K562 (cell line): ENCODE data around the gene PKD1L1. TPM values are rescaled to one million over a fixed set of nuclear protein-coding genes. Genes with fewer than 3 reads are reported as not detected.

Experiments used
- ATAC-seq: fragments of 200-7000 bp; cut with Tn5 transposase; 3 replicates; pipeline ENCODE4 v1.9.1; 2020; ENCODE audit warnings: moderate library complexity
- BruUV-seq: library from RNA; stranded (reverse); fragments of 400-500 nt; replicated peaks from 2 replicates; lab custom pipeline; 2021; lab: Mats Ljungman, UMichigan
- CTCF ChIA-PET: fragments of 300-600 bp; formaldehyde crosslinking; extraction: SDS; loops from one replicate; lab custom pipeline; 2021; ENCODE audit warnings: low intra/inter-chr PET ratio; lab: Yijun Ruan, JAX
- POLR2A ChIA-PET: fragments of 300-600, 350-650 bp; sonication (Branson Sonifier 250); formaldehyde crosslinking; extraction: SDS; loops from one replicate; lab custom pipeline; 2021; ENCODE audit warnings: antibody characterized with exemption, inconsistent platforms; lab: Yijun Ruan, JAX
- DNase-seq, 4 experiments: peaks; one replicate each; pipeline versions ENCODE4 v3.0.0 to v3.0.0-alpha.2; 2011 to 2018; ENCODE audit warnings: low spot score in 3 of 4, mixed read lengths in 3 of 4; ENCODE audit errors: extremely low read depth in 1 of 4
- FAIRE-seq: peaks from 2 replicates; lab custom pipeline; 2011; peaks lifted over from hg19 to GRCh38; lab: Jason Lieb, UNC
- H2AFZ ChIP-seq: 2 replicates; pipeline ENCODE4 v1.6.0; 2011; ENCODE audit warnings: low read depth, low read length, control low read depth, inconsistent platforms
- H3K27ac ChIP-seq: fragments of 200-600 bp; 3 replicates; pipeline ENCODE4 v1.8.0; 2011; ENCODE audit warnings: low read depth, mild to moderate bottlenecking, control low read depth, inconsistent platforms, low read length, moderate library complexity, mixed read lengths; ENCODE audit errors: extremely low read depth
- H3K27me3 ChIP-seq, 2 experiments: fragments of 300-600 bp in 1 of 2; 2 replicates in 1 of 2; 3 replicates in 1 of 2; pipeline versions ENCODE4 v1.6.0 to v1.8.0; 2011; ENCODE audit warnings: inconsistent platforms in 2 of 2, low read length in 2 of 2, mild to moderate bottlenecking in 1 of 2, mixed read lengths in 1 of 2, moderate library complexity in 1 of 2; ENCODE audit not compliant: control insufficient read depth in 2 of 2, insufficient read depth in 2 of 2
- H3K36me3 ChIP-seq: fragments of 300-600 bp; 3 replicates; pipeline ENCODE4 v1.8.0; 2011; ENCODE audit warnings: mild to moderate bottlenecking, low read length, inconsistent platforms; ENCODE audit not compliant: control insufficient read depth, insufficient read depth
- H3K4me1 ChIP-seq, 2 experiments: fragments of 200-600 bp in 1 of 2; replicated peaks in 1 of 2; 2 replicates in 1 of 2; 3 replicates in 1 of 2; pipeline versions ENCODE4 v1.5.1 to v1.8.0; 2011; ENCODE audit warnings: inconsistent platforms in 2 of 2, low read length in 2 of 2, mild to moderate bottlenecking in 1 of 2, mixed read lengths in 1 of 2, moderate library complexity in 1 of 2; ENCODE audit not compliant: control insufficient read depth in 2 of 2, insufficient read depth in 2 of 2
- H3K4me2 ChIP-seq: 2 replicates; pipeline ENCODE4 v1.6.1; 2011; ENCODE audit warnings: low read length, control low read depth, inconsistent platforms, mixed read lengths; ENCODE audit not compliant: insufficient read depth
- H3K4me3 ChIP-seq: fragments of 200-600 bp; sonication (generic), shearing (Covaris generic); 2 replicates; pipeline ENCODE4 v1.5.1; 2016; ENCODE audit warnings: control low read depth, inconsistent platforms
- H3K79me2 ChIP-seq: fragments of 200-600 bp; 3 replicates; pipeline ENCODE4 v1.8.0; 2011; ENCODE audit warnings: low read length, inconsistent platforms; ENCODE audit not compliant: control insufficient read depth, insufficient read depth
- H3K9ac ChIP-seq, 2 experiments: 2 replicates each; pipeline versions ENCODE4 v1.6.0 to v1.6.1; 2011; ENCODE audit warnings: low read depth in 2 of 2, low read length in 2 of 2, control low read depth in 1 of 2, inconsistent platforms in 1 of 2, mild to moderate bottlenecking in 1 of 2, mixed read lengths in 1 of 2; ENCODE audit not compliant: insufficient read depth in 1 of 2
- H3K9me1 ChIP-seq: one replicate; pipeline ENCODE4 v1.6.0; 2011; ENCODE audit warnings: inconsistent platforms, mild to moderate bottlenecking, low read length, moderate library complexity; ENCODE audit not compliant: control insufficient read depth, insufficient read depth
- H3K9me3 ChIP-seq: replicated peaks from 2 replicates; pipeline ENCODE4 v1.5.1; 2011; ENCODE audit warnings: low read depth, low read length, inconsistent platforms; ENCODE audit not compliant: control insufficient read depth, insufficient read depth
- H4K20me1 ChIP-seq: replicated peaks from 2 replicates; pipeline ENCODE4 v1.6.1; 2011; ENCODE audit warnings: low read length, inconsistent platforms, mixed read lengths; ENCODE audit not compliant: control insufficient read depth, insufficient read depth
- ARHGAP35 ChIP-seq: fragments of 450-650 bp; IDR thresholded peaks from 2 replicates; pipeline ENCODE4 v1.6.1; 2018; ENCODE audit not compliant: partially characterized antibody
- CREM ChIP-seq: IDR thresholded peaks from 2 replicates; pipeline ENCODE4 v1.6.1; 2014; ENCODE audit warnings: antibody characterized with exemption, low read depth
- CTCFL ChIP-seq: IDR thresholded peaks from 2 replicates; pipeline ENCODE4 v1.6.1; 2011; ENCODE audit warnings: borderline replicate concordance, low read depth, mild to moderate bottlenecking, moderate library complexity, low read length; ENCODE audit not compliant: insufficient read depth, poor library complexity, severe bottlenecking
- HDAC3 ChIP-seq: fragments of 450-650 bp; IDR thresholded peaks from 2 replicates; pipeline ENCODE4 v1.6.1; 2018; ENCODE audit warnings: borderline replicate concordance, mild to moderate bottlenecking, moderate library complexity; ENCODE audit not compliant: partially characterized antibody
- HMGN3 ChIP-seq: IDR thresholded peaks from 2 replicates; pipeline ENCODE4 v1.6.1; 2011; ENCODE audit warnings: borderline replicate concordance, low read depth, mild to moderate bottlenecking, mixed read lengths, low read length; ENCODE audit not compliant: insufficient read length; ENCODE audit errors: extremely low read depth
- JUN ChIP-seq, 2 experiments: sonication (generic) in 1 of 2; formaldehyde crosslinking in 1 of 2; IDR thresholded peaks; 2 replicates each; pipeline versions ENCODE4 v1.6.1 to v1.8.0; 2012 to 2022; ENCODE audit warnings: borderline replicate concordance in 2 of 2, mild to moderate bottlenecking in 2 of 2, improper control_type of control experiment in 1 of 2, low read depth in 1 of 2, low read length in 1 of 2, missing genetic modification reagents in 1 of 2
- KLF16 ChIP-seq: IDR thresholded peaks from 2 replicates; pipeline ENCODE4 v1.6.1; 2016; ENCODE audit warnings: antibody characterized with exemption
- L3MBTL2 ChIP-seq: fragments of 450-650 bp; IDR thresholded peaks from 2 replicates; pipeline ENCODE4 v1.6.1; 2016; ENCODE audit warnings: mild to moderate bottlenecking, moderate library complexity
- NR2C2 ChIP-seq, 2 experiments: fragments of 200-800 bp in 1 of 2; sonication (Bioruptor generic) in 1 of 2; sonication (generic) in 1 of 2; formaldehyde crosslinking in 1 of 2; IDR thresholded peaks; 2 replicates each; pipeline versions ENCODE4 v1.6.1 to v1.8.0; 2016 to 2022; ENCODE audit warnings: mild to moderate bottlenecking in 1 of 2, missing compliant biosample characterization in 1 of 2, missing genetic modification characterization in 1 of 2, missing genetic modification reagents in 1 of 2
- PHF21A ChIP-seq: fragments of 450-650 bp; IDR thresholded peaks from 2 replicates; pipeline ENCODE4 v1.6.1; 2017; ENCODE audit warnings: low read depth, borderline replicate concordance
- TEAD2 ChIP-seq: fragments of 450-650 bp; IDR thresholded peaks from 2 replicates; pipeline ENCODE4 v1.6.1; 2016; ENCODE audit warnings: missing genetic modification characterization, control low read depth, missing compliant biosample characterization
- TFAP4 ChIP-seq: sonication (generic); formaldehyde crosslinking; IDR thresholded peaks from 2 replicates; pipeline ENCODE4 v1.8.0; 2022; ENCODE audit warnings: missing genetic modification reagents, mild to moderate bottlenecking, moderate library complexity, borderline replicate concordance
- ZFP1 ChIP-seq: fragments of 450-650 bp; formaldehyde crosslinking; IDR thresholded peaks from 2 replicates; pipeline ENCODE4 v1.4.0; 2020; ENCODE audit warnings: mild to moderate bottlenecking, mixed read lengths
- ZNF780A ChIP-seq: fragments of 250-450 bp; sonication (Bioruptor Pico); IDR thresholded peaks from 2 replicates; pipeline ENCODE4 v1.5.0; 2021; ENCODE audit warnings: mild to moderate bottlenecking
- WGBS: fragments of 100-300 bp; shearing (Covaris generic); methylation state at CpG from one replicate; pipeline ENCODE4 v1.1.6; 2016; ENCODE audit warnings: low coverage, mixed read lengths; ENCODE audit not compliant: insufficient coverage; ENCODE audit errors: missing lambda C conversion rate; 5-methylcytosine and 5-hydroxymethylcytosine counted together
- in situ Hi-C: fragments of 300-500 bp; cut with MboI; formaldehyde crosslinking; loops from 4 replicates; pipeline ENCODE4 v1.15.0; 2018; ENCODE audit warnings: inconsistent platforms, mixed read lengths
- intact Hi-C: fragments of 100-400 bp; cut with micrococcal nuclease; formaldehyde crosslinking; loops from 2 replicates; pipeline ENCODE4 v1.14.2; 2022
- polyA plus RNA-seq, 8 experiments: library from polyadenylated mRNA; depleted of rRNA in 4 of 8; stranded (reverse) in 5 of 8; unstranded in 3 of 8; fragments of >200 nt; fragmentation: Nextera tagmentation in 2 of 8; fragmentation: Illumina TruSeq in 1 of 8; extraction: Ambion mirVana in 2 of 8; extraction: Trizol in 1 of 8; gene quantifications; 2 replicates each; pipeline versions ENCODE4 v1.2.1 to v1.2.3, GENCODE V29; 2011 to 2014; ENCODE audit warnings: inconsistent platforms in 1 of 8, missing spikeins in 1 of 8
- total RNA-seq, 7 experiments: library from RNA; depleted of rRNA in 6 of 7; stranded (reverse); fragments of >200 nt in 6 of 7; fragmentation: Illumina TruSeq in 2 of 7; extraction: Trizol in 2 of 7; gene quantifications; 2 replicates each; pipeline versions ENCODE4 v1.2.1 to v1.2.3, GENCODE V29; 2011 to 2021; ENCODE audit warnings: low replicate concordance in 1 of 7
- TF ChIP-seq, protein P1 (sequence below): sonication (generic); formaldehyde crosslinking; IDR thresholded peaks from 2 replicates; pipeline ENCODE4 v1.8.0; 2023; ENCODE audit warnings: mild to moderate bottlenecking, missing genetic modification reagents

The PKD1L1 gene
- total and polyA plus RNA-seq, 9 of the 15 experiments (the other 6 are each of a cell fraction or from before 2014, with no cell fraction given): 0.01 to 0.02 TPM; not detected in 7

GRCh38 chr7:47847207-47847606 is 101.1 kb downstream of the PKD1L1 start:
- intact Hi-C loops: no loop called here
- DNase-seq: no peak
- no peak overlapping the region for H3K9ac ChIP-seq
- no TSS peak for BruUV-seq
- no peak overlapping the region for H3K4me2 ChIP-seq
- 0 out of 2 replicates have a peak, but pooled peaks cover 3% of the 10 kb centered on the region for H4K20me1 ChIP-seq
- no peak overlapping the region for H3K4me3 ChIP-seq
- no peaks in the 10 kb centered on the region for H3K9me1 ChIP-seq
- TF ChIP-seq NR2C2 (CRISPR knock-in tag; IDR thresholded peaks at IDR 0.05) (no peak), NR2C2 (tag; IDR thresholded peaks at IDR 0.05) (no peak), HMGN3 (no peak), ARHGAP35 (no peak), CREM (no peak), TFAP4 (CRISPR knock-in tag) (no peak), ZNF780A (CRISPR knock-in tag) (no peak), PHF21A (no peak), KLF16 (no peak), CTCFL (no peak), JUN (IDR thresholded peaks at IDR 0.05; ENCODE audit: borderline replicate concordance, low read depth, low read length) (no peak), JUN (CRISPR knock-in tag; IDR thresholded peaks at IDR 0.05; ENCODE audit: borderline replicate concordance) (no peak), ZFP1 (CRISPR knock-in tag) (no peak), L3MBTL2 (no peak), HDAC3 (no peak), TEAD2 (tag) (no peak)
- TF ChIP-seq, protein P1, sequence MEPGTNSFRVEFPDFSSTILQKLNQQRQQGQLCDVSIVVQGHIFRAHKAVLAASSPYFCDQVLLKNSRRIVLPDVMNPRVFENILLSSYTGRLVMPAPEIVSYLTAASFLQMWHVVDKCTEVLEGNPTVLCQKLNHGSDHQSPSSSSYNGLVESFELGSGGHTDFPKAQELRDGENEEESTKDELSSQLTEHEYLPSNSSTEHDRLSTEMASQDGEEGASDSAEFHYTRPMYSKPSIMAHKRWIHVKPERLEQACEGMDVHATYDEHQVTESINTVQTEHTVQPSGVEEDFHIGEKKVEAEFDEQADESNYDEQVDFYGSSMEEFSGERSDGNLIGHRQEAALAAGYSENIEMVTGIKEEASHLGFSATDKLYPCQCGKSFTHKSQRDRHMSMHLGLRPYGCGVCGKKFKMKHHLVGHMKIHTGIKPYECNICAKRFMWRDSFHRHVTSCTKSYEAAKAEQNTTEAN: no peak
- TF ChIP-seq, all 486 proteins: peak for 0
- WGBS: 0% methylated on average over 5 of the region's 5 CpGs
- Histone ChIP-seq H3K27ac (no peak overlapping the region), H3K4me1 (no peaks in the 10 kb centered on the region), H3K27me3 (peaks cover 0 to 17% of the 10 kb centered on the region in 2 experiments; a peak in 2 of 5 replicates), H2AFZ (no peak overlapping the region), H3K9me3 (no peaks in the 10 kb centered on the region), H3K36me3 (no peaks in the 10 kb centered on the region), H3K79me2 (no peaks in the 10 kb centered on the region)
- FAIRE-seq (no peak), ATAC-seq (no peak)
- ChIA-PET CTCF (no interaction called here), POLR2A (interaction anchor here (0.7 kb wide), 1 partner anchor 391 kb away, joined by 3 read pairs; no protein-coding TSS in a partner anchor)
- in situ Hi-C loops: no loop called here
